Activated CD4-positive, alpha-beta T cell treated with anti-CD3 and anti-CD28 coated beads for 24 hours (primary cell): ENCODE data around the gene RRP12.
"Not testable (repeated sequence)": the region's sequence is repeated elsewhere in the genome, so short reads cannot be mapped to it uniquely, and the experiment has no call there.

Experiments
- DNase-seq, 2 donors: peaks; one replicate each; pipeline ENCODE4 v3.0.0-alpha.2; 2020; ENCODE audit warnings: low read depth in 2 of 2

Gene RRP12

DNA sequence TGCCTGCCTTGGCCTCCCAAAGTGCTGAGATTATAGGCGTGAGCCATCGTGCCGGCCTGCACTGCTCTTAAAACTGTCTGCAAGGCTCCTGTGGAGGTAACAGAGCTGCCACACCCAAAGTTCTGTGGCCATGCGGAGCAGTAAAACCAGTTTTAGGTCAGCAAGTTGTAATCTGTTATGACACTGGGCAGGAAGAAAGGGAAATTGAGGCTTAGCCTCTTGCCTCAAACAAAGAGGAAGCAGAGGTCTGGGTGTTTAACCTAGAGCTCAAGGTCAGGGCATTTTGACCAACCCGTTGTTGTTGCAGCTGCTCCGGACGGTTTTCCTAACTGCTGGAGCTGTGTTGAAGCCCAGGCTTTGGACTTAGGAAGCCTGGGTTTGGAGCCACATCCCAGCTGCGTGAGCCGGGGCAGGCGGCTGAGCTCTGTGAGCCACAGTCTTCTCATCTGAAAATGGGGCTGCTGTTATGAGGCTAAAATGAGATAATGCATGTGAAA lies 7.4 kb upstream of the RRP12 start:
- no peak for DNase-seq

- DNase-seq, result no peak
Observed at GRCh38 chr10:97407952-97408248, 6.8 kb upstream of the RRP12 start.

DNA sequence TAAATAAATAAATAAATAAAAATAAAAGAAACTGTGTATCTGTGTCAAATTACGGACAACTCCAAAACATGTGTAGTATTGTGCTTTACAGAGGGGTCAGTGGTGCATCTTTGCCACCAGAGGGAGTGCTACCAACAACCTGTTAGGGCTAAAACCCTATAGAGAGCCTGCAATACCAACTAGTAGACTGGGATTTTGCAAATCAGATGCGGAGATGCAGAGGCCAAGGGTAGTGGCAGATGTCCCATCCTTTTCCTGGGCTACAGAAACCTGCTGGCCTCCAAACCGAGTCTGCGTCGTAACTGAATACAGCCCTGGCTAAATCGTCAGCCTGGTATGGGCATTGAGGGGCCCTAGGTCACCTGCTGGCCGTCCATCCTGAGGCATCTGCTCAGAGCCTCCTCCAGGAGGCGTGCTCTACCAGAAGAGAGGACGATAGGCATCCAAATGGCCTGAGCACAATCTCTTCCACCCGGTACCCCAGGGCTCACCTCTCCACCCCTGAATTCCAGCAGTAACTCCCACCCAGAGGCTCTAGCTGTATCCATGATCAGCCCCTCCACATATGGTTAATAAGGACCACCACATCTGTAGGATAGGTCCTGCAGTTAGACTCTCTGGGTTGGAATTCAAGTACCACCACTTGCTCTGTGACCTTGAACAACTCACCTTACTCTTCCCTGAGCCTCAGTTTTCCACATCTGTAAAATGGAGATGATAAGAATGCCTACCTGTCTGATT lies 6.2 kb upstream of the RRP12 start:
- DNase-seq, result no peak

DNA sequence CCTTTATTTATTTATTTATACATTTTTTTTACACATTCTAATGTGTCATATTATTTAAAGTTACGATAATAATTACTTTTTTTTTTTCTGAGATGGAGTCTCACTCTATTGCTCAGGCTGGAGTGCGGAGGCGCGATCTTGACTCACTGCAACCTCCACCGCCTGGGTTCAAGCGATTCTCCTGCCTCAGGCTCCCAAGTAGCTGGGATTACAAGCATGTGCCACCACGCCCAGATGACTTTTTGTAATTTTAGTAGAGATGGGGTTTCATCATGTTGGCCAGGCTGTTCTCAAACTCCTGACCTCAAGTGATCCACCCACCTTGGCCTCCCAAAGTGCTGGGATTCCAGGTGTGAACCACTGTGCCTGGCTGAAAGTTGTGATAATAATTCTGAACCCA lies 5.3 kb upstream of the RRP12 start:
- not testable (repeated sequence) for DNase-seq

GRCh38 chr10:97406064-97406463 lies 4.9 kb upstream of the RRP12 start:
- no peak for DNase-seq

- DNase-seq, result no peak
Observed at GRCh38 chr10:97404044-97404443, 2.9 kb upstream of the RRP12 start.

- no peak for DNase-seq
Observed at GRCh38 chr10:97401455-97401919, 347 bp upstream of the RRP12 start.

- DNase-seq, result no peak
Observed at GRCh38 chr10:97399843-97400545, 1.1 kb downstream of the RRP12 start.

- DNase-seq, result no peak
Observed at GRCh38 chr10:97396056-97396455, 5.1 kb downstream of the RRP12 start.

GRCh38 chr10:97393034-97393573 lies 8.0 kb downstream of the RRP12 start:
- DNase-seq, result no peak

DNA sequence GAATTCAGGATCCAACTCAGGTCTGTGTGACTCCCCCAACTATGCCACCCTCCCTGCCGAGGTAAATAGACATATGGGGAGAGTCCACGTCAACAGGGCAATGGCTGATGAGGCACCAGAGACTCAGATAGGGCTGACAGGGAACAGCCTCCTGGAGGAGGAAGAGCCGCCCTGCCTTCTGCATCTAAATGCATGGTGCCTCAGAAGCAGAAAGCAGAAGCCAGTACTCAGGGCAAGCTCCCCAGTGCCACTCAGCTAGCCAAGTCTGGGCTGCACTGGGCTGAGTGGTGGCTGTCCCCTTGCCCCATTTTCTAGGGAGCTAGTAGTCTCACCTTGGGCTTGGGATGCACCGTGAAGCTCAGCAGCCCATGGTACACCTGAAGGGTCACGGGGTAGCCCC lies 11.0 kb downstream of the RRP12 start:
- DNase-seq, result no peak

GRCh38 chr10:97388152-97388551 lies 13.0 kb downstream of the RRP12 start:
- no peak for DNase-seq

GRCh38 chr10:97385565-97385964 lies 15.6 kb downstream of the RRP12 start:
- no peak for DNase-seq

DNA sequence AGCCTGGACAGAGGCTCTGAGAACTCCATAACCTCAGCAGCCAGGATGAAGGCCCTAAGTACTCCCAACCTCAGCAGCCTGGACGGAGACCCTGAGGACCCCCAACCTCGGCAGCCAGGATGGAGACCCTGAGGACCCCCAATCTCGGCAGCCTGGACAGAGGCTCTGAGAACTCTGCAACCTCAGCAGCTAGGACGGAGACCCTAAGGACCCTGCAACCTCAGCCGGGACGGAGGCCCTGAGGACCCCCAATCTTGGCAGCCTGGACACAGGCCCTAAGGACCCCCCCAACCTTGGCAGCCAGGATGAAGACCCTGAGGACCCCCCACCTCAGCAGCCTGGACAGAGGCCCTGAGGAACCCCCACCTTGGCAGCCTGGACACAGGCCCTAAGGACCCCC lies 16.5 kb downstream of the RRP12 start:
- DNase-seq, result no peak

DNA sequence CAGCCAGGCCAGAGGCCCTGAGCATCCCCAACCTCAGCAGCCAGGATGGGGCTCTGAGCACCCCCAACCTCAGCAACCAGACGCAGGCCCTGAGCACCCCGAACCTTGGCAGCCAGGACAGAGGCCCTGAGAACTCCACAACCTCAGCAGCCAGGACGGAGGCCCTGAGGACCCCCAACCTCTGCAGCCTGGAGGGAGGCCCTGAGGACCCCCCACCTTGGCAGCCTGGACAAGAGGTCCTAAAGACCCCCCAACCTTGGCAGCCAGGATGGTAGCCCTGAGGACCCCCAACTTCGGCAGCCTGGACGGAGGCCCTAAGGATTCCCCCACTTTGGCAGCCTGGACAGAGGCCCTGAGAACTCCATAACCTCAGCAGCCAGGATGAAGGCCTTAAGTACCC lies 17.0 kb downstream of the RRP12 start:
- DNase-seq, result no peak

DNA sequence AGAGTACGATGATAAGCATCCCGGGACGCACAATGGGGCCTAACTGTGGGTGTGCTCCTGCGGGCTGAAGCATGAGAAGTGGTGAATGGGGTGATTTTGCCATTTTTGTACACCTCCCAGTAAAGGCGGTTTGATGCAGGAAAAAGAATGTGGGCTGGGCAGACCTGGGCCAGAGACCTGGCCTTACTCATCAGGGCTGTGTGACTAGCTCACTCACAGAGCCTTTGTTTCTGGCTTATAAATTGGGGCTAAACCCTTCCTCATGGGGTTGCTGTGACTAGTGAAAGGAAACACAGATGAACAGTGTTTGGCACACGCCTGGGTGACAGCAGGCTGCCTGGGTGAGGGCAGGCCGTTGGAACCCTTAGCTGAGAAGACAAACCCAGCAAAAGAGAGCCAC lies 18.0 kb downstream of the RRP12 start:
- no peak for DNase-seq

DNA sequence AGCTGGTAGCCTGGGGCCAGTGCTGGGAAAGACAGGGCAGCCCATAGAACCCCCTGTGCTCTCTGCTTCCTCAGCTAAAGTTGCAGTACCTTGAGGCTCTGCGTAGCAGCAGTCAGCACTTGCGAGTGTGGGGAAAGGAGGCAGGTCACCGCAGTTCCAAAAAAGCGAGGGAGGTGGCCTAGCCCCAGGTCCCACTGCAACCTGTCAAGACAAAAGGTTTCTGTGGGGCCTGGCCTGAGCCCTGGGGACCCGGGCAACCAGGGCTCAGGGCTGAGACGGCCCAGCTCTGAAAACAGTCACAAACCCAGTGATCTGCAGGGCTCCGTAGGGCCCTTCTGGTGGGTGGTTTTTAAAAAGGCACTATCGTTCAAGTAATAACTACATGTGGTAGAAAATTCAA lies 19.5 kb downstream of the RRP12 start:
- DNase-seq, result no peak

GRCh38 chr10:97380516-97380915 lies 20.6 kb downstream of the RRP12 start:
- DNase-seq, result no peak

GRCh38 chr10:97378933-97379921 lies 21.9 kb downstream of the RRP12 start:
- no peak for DNase-seq

GRCh38 chr10:97376413-97376812 lies 24.7 kb downstream of the RRP12 start:
- no peak for DNase-seq

GRCh38 chr10:97373456-97373855 lies 27.7 kb downstream of the RRP12 start:
- no peak for DNase-seq
